Central memory CD4-positive, alpha-beta T cell (primary cell): ENCODE measurements around the gene S100PBP.
"Not testable (repeated sequence)": the region's sequence is repeated elsewhere in the genome, so short reads cannot be mapped to it uniquely, and the experiment has no call there.

Experiments
- DNase-seq: peaks from one replicate; pipeline ENCODE4 v3.0.0; 2022

The S100PBP gene

GRCh38 chr1:32901823-32902534, 84.5 kb downstream of the S100PBP start:
- DNase-seq: no peak

- DNase-seq: no peak
Measured at GRCh38 chr1:32902535-32902920, 85.1 kb downstream of the S100PBP start.

- DNase-seq: no peak
Measured at GRCh38 chr1:32903991-32904785, 86.7 kb downstream of the S100PBP start.

GRCh38 chr1:32904797-32905196, 87.3 kb downstream of the S100PBP start:
- no peak for DNase-seq

GRCh38 chr1:32905588-32905987, 88.1 kb downstream of the S100PBP start:
- not testable (repeated sequence) for DNase-seq

- DNase-seq: no peak
Measured at GRCh38 chr1:32906654-32907053, 89.2 kb downstream of the S100PBP start.

GRCh38 chr1:32907435-32907834, 90.0 kb downstream of the S100PBP start:
- DNase-seq: no peak
